ENCODE results near the gene CSNK1D.

The CSNK1D gene

DNA sequence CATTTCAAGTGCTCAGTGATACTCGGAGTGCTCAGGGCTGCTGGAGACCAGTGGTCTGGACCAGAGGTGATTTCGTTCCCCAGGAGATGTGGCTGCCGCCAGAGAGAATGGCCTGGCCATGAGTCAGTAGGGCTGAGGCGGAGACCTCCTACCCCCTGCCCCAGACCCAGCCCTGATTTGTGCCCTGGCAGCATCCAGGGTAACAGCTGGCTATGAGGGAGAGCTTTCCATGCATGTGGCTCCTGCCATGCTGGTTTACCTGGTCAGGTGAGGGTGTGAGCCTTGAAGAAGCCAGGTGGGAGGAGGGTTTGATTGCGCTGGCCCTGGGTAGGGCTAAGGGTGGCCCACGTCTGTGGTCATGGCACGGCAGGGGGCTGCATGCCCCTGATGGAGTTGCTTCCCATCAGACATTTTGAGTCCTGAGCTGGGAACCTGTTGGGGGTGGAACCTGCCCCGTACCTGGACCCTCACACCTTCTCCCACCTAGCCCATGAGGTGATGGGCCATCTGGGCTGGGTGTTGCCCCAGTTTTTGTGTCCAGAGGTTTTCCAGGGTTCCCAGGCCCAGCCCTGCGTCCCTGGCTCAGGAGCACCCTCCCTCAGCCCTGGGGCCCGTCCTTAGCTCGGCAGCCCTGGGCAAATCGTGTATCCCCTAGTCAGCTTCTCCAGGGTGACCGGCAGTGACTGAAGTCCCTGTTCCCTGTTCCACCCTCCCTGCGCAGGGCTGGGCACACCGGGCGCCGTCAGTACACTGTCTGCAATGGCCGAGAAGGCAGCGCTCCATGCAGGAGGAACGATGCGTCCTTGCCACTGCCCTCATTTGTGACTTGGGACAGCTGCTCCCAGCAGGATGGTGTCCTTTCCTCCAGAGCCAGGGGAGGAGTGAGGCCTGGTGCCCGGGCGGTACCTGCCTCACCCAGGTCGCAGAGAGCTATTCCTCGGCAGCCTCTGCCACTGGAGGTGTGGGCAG, 9.0 kb upstream of the CSNK1D start:
- Histone ChIP-seq H3K36me3 (ENCODE audit: control insufficient read depth in 1 of 2, insufficient read depth in 2 of 2, low read length in 2 of 2) (no peaks in the 10 kb centered on the region), H3K18ac (ENCODE audit: low read length) (no peak overlapping the region), H3K79me1 (ENCODE audit: low read length) (no peaks in the 10 kb centered on the region), H3K9ac (ENCODE audit: low read length) (no peak overlapping the region), H3K27me3 (ENCODE audit: insufficient read depth, low read length) (no peaks in the 10 kb centered on the region), H2AFZ (ENCODE audit: insufficient read depth, low read length, poor library complexity) (no peak overlapping the region), H4K91ac (ENCODE audit: low read depth, low read length) (no peak overlapping the region), H3K9me3 (ENCODE audit: insufficient read depth, low read depth, low read length) (peaks cover 7% of the 10 kb centered on the region), H2BK12ac (ENCODE audit: low read length) (no peak overlapping the region), H3K23ac (ENCODE audit: low read length) (no peak overlapping the region), H4K12ac (ENCODE audit: low read depth, low read length) (no peak overlapping the region), H3K4me1 (ENCODE audit: control insufficient read depth in 1 of 2, insufficient read depth in 2 of 2, low read length in 2 of 2) (no peaks in the 10 kb centered on the region), H2BK5ac (ENCODE audit: low read depth, low read length, poor library complexity) (no peak overlapping the region), H3K27ac (ENCODE audit: low read depth, low read length) (no peak overlapping the region), H3K4me2 (ENCODE audit: low read length) (no peak overlapping the region), H3K14ac (ENCODE audit: low read length) (no peak overlapping the region), H3K79me2 (ENCODE audit: control insufficient read depth, insufficient read depth, low read length, poor library complexity) (no peaks in the 10 kb centered on the region), H2BK120ac (ENCODE audit: insufficient read depth, low read length, poor library complexity) (no peak overlapping the region), H3K4ac (ENCODE audit: low read depth, low read length) (no peak overlapping the region), H4K8ac (ENCODE audit: low read depth, low read length) (no peak overlapping the region), H2AK5ac (ENCODE audit: low read length) (no peak overlapping the region), H3K4me3 (ENCODE audit: low read depth, low read length) (no peak overlapping the region)
- DNase-seq: no peak
- WGBS (ENCODE audit: extremely low coverage, insufficient coverage, insufficient read length): no CpG with 5 or more reads among the region's 25 CpGs

DNA sequence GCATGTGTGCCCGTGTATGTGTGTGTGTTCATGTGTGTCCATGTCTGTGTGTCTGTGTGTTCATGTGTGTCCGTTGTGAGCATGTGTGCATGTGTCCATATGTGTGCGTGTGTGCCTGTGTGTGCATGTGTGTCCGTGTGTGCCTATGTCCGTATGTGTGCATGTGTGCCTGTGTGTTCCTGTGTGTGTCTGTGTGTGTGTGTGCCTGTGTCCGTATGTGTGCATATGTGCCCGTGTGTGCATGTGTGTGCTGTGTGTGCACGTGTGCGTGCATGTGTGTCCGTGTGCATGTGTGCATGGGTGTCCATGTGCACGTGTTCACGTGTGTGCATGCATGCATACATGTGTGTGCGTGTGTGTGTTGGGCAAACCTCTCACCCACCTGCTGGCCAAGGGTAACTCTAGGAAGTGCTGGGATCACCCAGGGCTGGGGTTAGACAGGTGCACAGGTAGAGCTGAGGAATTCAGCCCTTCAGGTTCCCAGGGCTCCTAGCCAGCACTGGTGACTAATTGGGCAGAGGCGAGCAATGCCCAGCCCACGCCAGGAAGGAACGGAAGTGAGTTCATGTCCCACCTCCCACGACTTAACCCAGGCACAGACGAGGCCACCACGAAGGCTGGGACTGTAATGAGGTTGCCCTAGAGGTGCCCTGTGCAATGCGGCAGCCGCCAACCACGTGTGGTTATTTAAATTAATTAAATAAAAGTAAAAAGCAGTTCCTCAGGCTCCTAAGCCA, 8.2 kb upstream of the CSNK1D start:
- no peak overlapping the region for H3K4ac ChIP-seq (ENCODE audit: low read depth, low read length)
- H2BK12ac ChIP-seq (ENCODE audit: low read length): no peak overlapping the region
- H3K23ac ChIP-seq (ENCODE audit: low read length): peak overlapping the region; percentile 43
- no peak overlapping the region for H3K4me2 ChIP-seq (ENCODE audit: low read length)
- H3K4me1 ChIP-seq (ENCODE audit: control insufficient read depth in 1 of 2, insufficient read depth in 2 of 2, low read length in 2 of 2): no peaks in the 10 kb centered on the region
- no peak for DNase-seq
- H3K9me3 ChIP-seq (ENCODE audit: insufficient read depth, low read depth, low read length): peaks cover 7% of the 10 kb centered on the region
- H3K79me1 ChIP-seq (ENCODE audit: low read length): no peaks in the 10 kb centered on the region
- no peak overlapping the region for H4K91ac ChIP-seq (ENCODE audit: low read depth, low read length)
- H4K12ac ChIP-seq (ENCODE audit: low read depth, low read length): no peak overlapping the region
- no peak overlapping the region for H2AFZ ChIP-seq (ENCODE audit: insufficient read depth, low read length, poor library complexity)
- no peak overlapping the region for H3K18ac ChIP-seq (ENCODE audit: low read length)
- peak overlapping the region; percentile 51 for H3K4me3 ChIP-seq (ENCODE audit: low read depth, low read length)
- no peak overlapping the region for H2AK5ac ChIP-seq (ENCODE audit: low read length)
- no peak overlapping the region for H3K27ac ChIP-seq (ENCODE audit: low read depth, low read length)
- no peak overlapping the region for H2BK120ac ChIP-seq (ENCODE audit: insufficient read depth, low read length, poor library complexity)
- no peak overlapping the region for H4K8ac ChIP-seq (ENCODE audit: low read depth, low read length)
- H2BK5ac ChIP-seq (ENCODE audit: low read depth, low read length, poor library complexity): no peak overlapping the region
- H3K14ac ChIP-seq (ENCODE audit: low read length): no peak overlapping the region
- H3K36me3 ChIP-seq (ENCODE audit: control insufficient read depth in 1 of 2, insufficient read depth in 2 of 2, low read length in 2 of 2): no peaks in the 10 kb centered on the region
- no peaks in the 10 kb centered on the region for H3K79me2 ChIP-seq (ENCODE audit: control insufficient read depth, insufficient read depth, low read length, poor library complexity)
- H3K27me3 ChIP-seq (ENCODE audit: insufficient read depth, low read length): no peaks in the 10 kb centered on the region
- no CpG with 5 or more reads among the region's 22 CpGs for WGBS (ENCODE audit: extremely low coverage, insufficient coverage, insufficient read length)
- H3K9ac ChIP-seq (ENCODE audit: low read length): no peak overlapping the region

DNA sequence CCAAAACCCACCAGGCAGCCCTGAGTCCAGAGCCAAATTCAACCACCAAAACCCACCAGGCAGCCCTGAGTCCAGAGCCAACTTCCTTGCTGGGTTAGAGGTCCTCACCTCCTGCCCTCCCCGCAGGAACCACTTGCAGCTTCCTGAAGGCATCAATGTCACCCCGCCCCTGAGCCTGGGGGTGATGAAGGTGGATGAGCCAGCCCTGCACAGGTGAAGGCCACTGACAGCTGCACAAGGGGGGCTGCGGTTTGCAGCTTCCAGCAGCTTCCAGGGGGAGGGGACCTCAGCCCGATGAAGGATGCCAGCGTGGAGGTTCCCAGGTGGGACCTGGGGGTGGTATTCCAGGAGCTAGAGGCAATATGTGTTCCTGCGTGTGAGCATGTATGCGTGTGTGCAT, 7.6 kb upstream of the CSNK1D start:
- no peak overlapping the region for H3K18ac ChIP-seq (ENCODE audit: low read length)
- no CpG with 5 or more reads among the region's 7 CpGs for WGBS (ENCODE audit: extremely low coverage, insufficient coverage, insufficient read length)
- H2BK12ac ChIP-seq (ENCODE audit: low read length): no peak overlapping the region
- peaks cover 7% of the 10 kb centered on the region for H3K9me3 ChIP-seq (ENCODE audit: insufficient read depth, low read depth, low read length)
- no peak overlapping the region for H4K91ac ChIP-seq (ENCODE audit: low read depth, low read length)
- H2BK120ac ChIP-seq (ENCODE audit: insufficient read depth, low read length, poor library complexity): no peak overlapping the region
- DNase-seq: no peak
- no peaks in the 10 kb centered on the region for H3K79me1 ChIP-seq (ENCODE audit: low read length)
- H4K8ac ChIP-seq (ENCODE audit: low read depth, low read length): no peak overlapping the region
- H3K14ac ChIP-seq (ENCODE audit: low read length): no peak overlapping the region
- no peaks in the 10 kb centered on the region for H3K4me1 ChIP-seq (ENCODE audit: control insufficient read depth in 1 of 2, insufficient read depth in 2 of 2, low read length in 2 of 2)
- no peak overlapping the region for H2BK5ac ChIP-seq (ENCODE audit: low read depth, low read length, poor library complexity)
- no peak overlapping the region for H3K4ac ChIP-seq (ENCODE audit: low read depth, low read length)
- no peaks in the 10 kb centered on the region for H3K36me3 ChIP-seq (ENCODE audit: control insufficient read depth in 1 of 2, insufficient read depth in 2 of 2, low read length in 2 of 2)
- H3K27ac ChIP-seq (ENCODE audit: low read depth, low read length): no peak overlapping the region
- no peak overlapping the region for H3K9ac ChIP-seq (ENCODE audit: low read length)
- no peak overlapping the region for H2AK5ac ChIP-seq (ENCODE audit: low read length)
- peak overlapping the region; percentile 43 for H3K23ac ChIP-seq (ENCODE audit: low read length)
- H3K4me3 ChIP-seq (ENCODE audit: low read depth, low read length): peak overlapping the region; percentile 51
- H4K12ac ChIP-seq (ENCODE audit: low read depth, low read length): no peak overlapping the region
- no peak overlapping the region for H3K4me2 ChIP-seq (ENCODE audit: low read length)
- H2AFZ ChIP-seq (ENCODE audit: insufficient read depth, low read length, poor library complexity): no peak overlapping the region
- H3K79me2 ChIP-seq (ENCODE audit: control insufficient read depth, insufficient read depth, low read length, poor library complexity): no peaks in the 10 kb centered on the region
- no peaks in the 10 kb centered on the region for H3K27me3 ChIP-seq (ENCODE audit: insufficient read depth, low read length)

DNA sequence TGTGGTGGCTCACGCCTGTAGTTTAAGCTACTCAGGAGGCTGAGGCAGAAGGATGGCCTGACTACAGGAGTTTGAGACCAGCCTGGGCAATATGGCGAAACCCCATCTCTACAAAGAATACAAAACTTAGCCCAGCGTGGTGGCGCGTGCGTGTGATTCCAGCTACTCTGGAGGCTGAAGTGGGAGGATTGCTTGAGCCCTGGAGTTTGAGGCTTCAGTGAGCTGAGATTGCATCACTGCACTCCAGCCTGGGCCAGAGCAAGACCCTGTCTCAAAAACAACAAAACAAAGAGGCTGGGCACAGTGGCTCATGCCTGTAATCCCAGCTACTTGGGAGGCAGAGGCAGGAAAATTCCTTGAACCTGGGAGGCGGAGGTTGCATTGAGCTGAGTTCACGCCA, 7.0 kb upstream of the CSNK1D start:
- Histone ChIP-seq H3K14ac (ENCODE audit: low read length) (no peak overlapping the region), H2AFZ (ENCODE audit: insufficient read depth, low read length, poor library complexity) (no peak overlapping the region), H3K4me1 (ENCODE audit: control insufficient read depth in 1 of 2, insufficient read depth in 2 of 2, low read length in 2 of 2) (no peaks in the 10 kb centered on the region), H4K8ac (ENCODE audit: low read depth, low read length) (no peak overlapping the region), H3K27ac (ENCODE audit: low read depth, low read length) (no peak overlapping the region), H3K18ac (ENCODE audit: low read length) (no peak overlapping the region), H3K4me2 (ENCODE audit: low read length) (no peak overlapping the region), H3K79me2 (ENCODE audit: control insufficient read depth, insufficient read depth, low read length, poor library complexity) (no peaks in the 10 kb centered on the region), H4K12ac (ENCODE audit: low read depth, low read length) (no peak overlapping the region), H3K4me3 (ENCODE audit: low read depth, low read length) (no peak overlapping the region), H2AK5ac (ENCODE audit: low read length) (no peak overlapping the region), H2BK5ac (ENCODE audit: low read depth, low read length, poor library complexity) (no peak overlapping the region), H2BK120ac (ENCODE audit: insufficient read depth, low read length, poor library complexity) (no peak overlapping the region), H3K36me3 (ENCODE audit: control insufficient read depth in 1 of 2, insufficient read depth in 2 of 2, low read length in 2 of 2) (no peaks in the 10 kb centered on the region), H3K79me1 (ENCODE audit: low read length) (no peaks in the 10 kb centered on the region), H3K9ac (ENCODE audit: low read length) (no peak overlapping the region), H3K27me3 (ENCODE audit: insufficient read depth, low read length) (no peaks in the 10 kb centered on the region), H4K91ac (ENCODE audit: low read depth, low read length) (no peak overlapping the region), H2BK12ac (ENCODE audit: low read length) (no peak overlapping the region), H3K23ac (ENCODE audit: low read length) (no peak overlapping the region), H3K4ac (ENCODE audit: low read depth, low read length) (no peak overlapping the region), H3K9me3 (ENCODE audit: insufficient read depth, low read depth, low read length) (peaks cover 7% of the 10 kb centered on the region)
- no CpG with 5 or more reads among the region's 8 CpGs for WGBS (ENCODE audit: extremely low coverage, insufficient coverage, insufficient read length)
- no peak for DNase-seq
